GM12865 (cell line): ENCODE measurements around the gene FBN3.

Experiments used
- DNase-seq: peaks from one replicate; pipeline ENCODE4 v3.0.0; 2010; ENCODE audit warnings: low read depth
- H3K4me3 ChIP-seq: 2 replicates; pipeline ENCODE4 v1.5.1; 2011; ENCODE audit warnings: mild to moderate bottlenecking, low read depth, low read length, control low read depth
- CTCF ChIP-seq: IDR thresholded peaks from 2 replicates; pipeline ENCODE4 v1.5.1; 2011; ENCODE audit warnings: low read length, control low read depth, low read depth, inconsistent platforms; ENCODE audit not compliant: insufficient read depth; ENCODE audit errors: missing control alignments

Gene FBN3

GRCh38 chr19:8142513-8142900 is 6.9 kb downstream of the FBN3 start:
- no peak overlapping the region for H3K4me3 ChIP-seq
- TF ChIP-seq CTCF, result no peak
- no peak for DNase-seq

- no peak for TF ChIP-seq CTCF
- H3K4me3 ChIP-seq, result no peak overlapping the region
These were observed 7.5 kb downstream of the FBN3 start for GRCh38 chr19:8141726-8142512.

GRCh38 chr19:8138201-8138600 is 11.2 kb downstream of the FBN3 start:
- DNase-seq, result no peak
- H3K4me3 ChIP-seq, result no peak overlapping the region
- no peak for TF ChIP-seq CTCF

More at GRCh38 chr19:8141726-8142512, 7.5 kb downstream of the FBN3 start:
- no peak for DNase-seq

GRCh38 chr19:8137425-8137824 is 12.0 kb downstream of the FBN3 start:
- no peak for TF ChIP-seq CTCF
- DNase-seq, result no peak
- H3K4me3 ChIP-seq, result no peak overlapping the region

GRCh38 chr19:8135946-8136618 is 13.3 kb downstream of the FBN3 start:
- no peak for TF ChIP-seq CTCF
- DNase-seq, result no peak

GRCh38 chr19:8132858-8133458 is 16.4 kb downstream of the FBN3 start:
- TF ChIP-seq CTCF, result no peak

More at GRCh38 chr19:8135946-8136618, 13.3 kb downstream of the FBN3 start:
- no peak overlapping the region for H3K4me3 ChIP-seq

GRCh38 chr19:8131517-8131916 is 17.9 kb downstream of the FBN3 start:
- H3K4me3 ChIP-seq, result no peak overlapping the region
- no peak for TF ChIP-seq CTCF
- DNase-seq, result no peak

More at GRCh38 chr19:8132858-8133458, 16.4 kb downstream of the FBN3 start:
- H3K4me3 ChIP-seq, result no peak overlapping the region
- no peak for DNase-seq
